ENCODE results near the gene ARHGAP6.

ARHGAP6 gene

GRCh38 chrX:11665168-11666111 lies at the start of gene ARHGAP6:
Gene ARHGAP6 (minus strand): TSS chrX:11665920. CDS start chrX:11664828, 1,092 bp downstream.
- no peak for DNase-seq

- no peak for DNase-seq
Observed at GRCh38 chrX:11704725-11705495, 39.2 kb upstream of the ARHGAP6 start.

- DNase-seq = no peak
Observed at GRCh38 chrX:11703855-11704254, 38.1 kb upstream of the ARHGAP6 start.

DNA sequence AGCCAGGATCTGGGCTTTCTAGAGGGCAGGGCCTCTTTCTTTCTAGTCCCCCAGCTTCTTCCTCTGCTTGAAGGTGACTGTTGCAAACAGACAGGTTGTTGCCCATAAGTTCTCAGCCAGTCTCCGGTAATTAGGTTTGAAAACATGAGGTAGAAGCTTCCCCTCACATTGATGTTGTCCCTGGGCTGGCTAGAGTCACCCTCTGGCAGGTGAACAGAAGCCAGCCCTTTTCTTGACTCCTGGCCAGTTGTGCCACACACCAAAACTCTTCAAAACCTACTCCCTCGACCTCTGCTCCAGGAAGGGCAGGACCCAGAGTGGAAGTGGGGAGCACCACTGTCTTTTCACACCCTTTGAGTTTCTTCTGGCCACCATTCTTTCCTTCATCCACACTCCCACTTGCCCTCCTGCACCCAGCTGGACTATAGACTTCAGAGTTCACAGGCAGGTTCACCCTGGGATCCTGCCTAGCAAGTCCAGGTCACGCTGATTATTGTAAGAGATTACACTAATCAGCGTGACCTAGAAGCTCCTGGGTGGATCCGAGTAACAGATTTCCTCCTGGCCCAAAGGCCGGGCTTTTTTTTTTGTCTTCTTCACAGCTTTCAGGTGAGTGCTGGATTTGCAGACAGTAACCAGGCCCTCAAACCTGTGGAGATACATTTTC lies 37.4 kb upstream of the ARHGAP6 start:
- no peak for DNase-seq

DNA sequence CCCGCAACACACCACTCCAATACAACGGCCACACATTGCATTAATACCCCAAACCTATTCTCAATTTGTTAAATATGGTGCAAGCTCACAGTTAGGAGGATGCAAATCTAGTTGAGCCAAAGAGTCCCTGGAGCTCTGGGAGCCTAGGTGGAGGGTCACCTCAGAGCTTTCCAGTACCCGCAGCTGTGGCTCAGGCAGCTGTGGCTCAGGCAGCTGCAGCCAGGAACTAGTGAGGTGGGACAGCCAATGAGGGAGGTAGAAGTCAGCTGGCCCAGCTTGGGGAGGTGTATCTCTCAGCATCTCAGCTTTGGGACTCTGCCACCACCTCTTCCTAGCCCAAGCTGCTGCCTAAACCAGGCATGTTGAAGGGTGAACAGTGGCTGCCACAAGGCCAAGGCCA lies 36.7 kb upstream of the ARHGAP6 start:
- DNase-seq = no peak

GRCh38 chrX:11698702-11699101 lies 33.0 kb upstream of the ARHGAP6 start:
- DNase-seq = no peak

DNA sequence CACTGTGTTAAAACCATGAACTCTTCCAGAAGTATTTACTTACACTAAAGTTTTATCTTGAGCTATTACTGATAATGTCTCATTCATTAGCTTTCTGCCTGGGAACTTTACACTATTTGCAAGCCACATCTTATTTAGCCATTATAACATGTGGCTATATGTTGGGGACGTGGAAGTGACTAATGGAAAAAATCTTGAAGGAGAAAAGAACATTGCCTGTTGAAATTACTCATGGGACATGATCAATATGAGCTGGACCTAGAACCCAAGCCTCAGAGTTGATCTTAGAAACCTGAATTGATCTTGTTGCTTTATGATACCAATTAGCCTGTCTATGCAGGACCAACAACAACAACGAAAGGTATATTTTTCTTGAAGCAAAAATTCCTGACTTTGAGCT lies 22.5 kb upstream of the ARHGAP6 start:
- no peak for DNase-seq

GRCh38 chrX:11687157-11687556 lies 21.4 kb upstream of the ARHGAP6 start:
- DNase-seq = no peak

GRCh38 chrX:11683057-11683456 lies 17.3 kb upstream of the ARHGAP6 start:
- no peak for DNase-seq

GRCh38 chrX:11678158-11678557 lies 12.4 kb upstream of the ARHGAP6 start:
- DNase-seq = no peak

DNA sequence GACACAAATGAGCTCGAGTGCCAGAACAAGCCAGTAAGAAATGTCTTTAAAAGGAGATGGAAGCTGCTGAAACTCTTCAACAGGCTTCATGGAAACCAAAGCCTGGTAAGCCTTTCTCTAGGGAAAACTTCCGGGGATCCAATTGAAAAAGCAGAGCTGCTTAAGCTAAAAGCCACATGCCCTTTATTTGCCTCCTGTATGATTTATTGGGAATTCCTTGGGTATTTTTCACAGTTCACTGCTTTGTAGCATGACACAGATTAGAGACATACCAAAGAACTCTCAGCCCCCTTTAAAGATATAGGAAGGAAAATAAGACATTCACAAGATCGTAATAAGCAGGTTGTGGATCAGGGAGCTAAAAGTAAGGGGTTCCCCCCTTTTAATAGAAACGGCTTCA lies 6.5 kb upstream of the ARHGAP6 start:
- no peak for DNase-seq

GRCh38 chrX:11670316-11670715 lies 4.6 kb upstream of the ARHGAP6 start:
- DNase-seq = no peak

DNA sequence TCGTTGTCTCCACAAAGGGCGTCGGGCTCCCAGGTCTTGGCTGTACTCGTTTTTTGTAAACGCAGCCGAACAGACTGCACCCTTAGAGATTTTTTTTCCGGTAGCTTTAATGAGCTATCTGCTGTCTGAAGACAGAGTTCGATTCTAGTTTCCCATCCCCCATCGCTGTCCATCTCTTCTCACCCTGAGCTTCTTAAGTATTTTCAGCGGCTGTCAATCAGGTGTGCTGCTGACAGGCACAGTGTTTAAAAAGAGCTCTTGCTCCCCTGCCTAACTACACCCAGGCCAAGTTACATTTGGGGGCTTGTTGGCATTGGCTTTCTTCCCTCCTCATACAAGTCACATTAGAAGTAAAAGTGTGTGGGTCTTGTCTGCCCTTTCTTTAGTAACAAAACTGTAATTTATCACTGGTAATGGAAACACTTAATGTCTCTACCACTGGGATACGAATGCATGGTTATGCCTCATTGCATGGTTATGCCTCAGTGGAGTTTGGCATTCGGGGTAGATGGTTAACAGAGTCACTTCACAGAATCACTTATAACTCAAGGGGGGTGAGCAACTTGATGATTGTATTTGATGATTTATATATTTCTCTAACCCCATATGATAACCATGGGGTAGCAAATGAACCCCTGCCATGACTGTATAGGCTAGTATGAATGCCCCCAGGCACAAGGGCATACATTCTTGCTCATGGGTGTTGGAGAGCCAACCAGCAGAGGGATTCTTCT lies 1.4 kb upstream of the ARHGAP6 start:
- DNase-seq = no peak

GRCh38 chrX:11666164-11666563 lies 444 bp upstream of the ARHGAP6 start:
- DNase-seq = no peak

- DNase-seq = no peak
Observed at GRCh38 chrX:11664211-11665167, 1.2 kb downstream of the ARHGAP6 start.

GRCh38 chrX:11663875-11664210 lies 1.9 kb downstream of the ARHGAP6 start:
- DNase-seq = no peak

GRCh38 chrX:11655282-11656015 lies 10.3 kb downstream of the ARHGAP6 start:
- no peak for DNase-seq

GRCh38 chrX:11648705-11649519 lies 16.8 kb downstream of the ARHGAP6 start:
- DNase-seq = no peak

GRCh38 chrX:11647138-11647537 lies 18.6 kb downstream of the ARHGAP6 start:
- no peak for DNase-seq

Measured in cerebellar nuclear complex (tissue), 1 donor.